Stimulated activated CD8-positive, alpha-beta memory T cell treated with anti-CD3 and anti-CD28 coated beads, Interleukin-12 subunit alpha, Interleukin-12 subunit beta, amount 100 ng/mL, for 4 hours (primary cell): ENCODE results near the gene TOMM20L.
A peak's percentile ranks its signal among the peaks of the same experiment; 100 is the strongest.

ENCODE experiments used
- DNase-seq: peaks from one replicate; pipeline ENCODE4 v3.0.0-alpha.2; 2020; ENCODE audit warnings: low read depth

TOMM20L gene

GRCh38 chr14:58427281-58428117 is 31.8 kb downstream of the TOMM20L start, which contains the start of the genes KIAA0586 and TIMM9:
Gene KIAA0586 (plus strand): TSS chr14:58427719. CDS start chr14:58428265, 546 bp downstream.
Gene TIMM9 (minus strand): TSS chr14:58427531. CDS start chr14:58411945, 15,586 bp downstream.
- peak; percentile 91 for DNase-seq

DNA sequence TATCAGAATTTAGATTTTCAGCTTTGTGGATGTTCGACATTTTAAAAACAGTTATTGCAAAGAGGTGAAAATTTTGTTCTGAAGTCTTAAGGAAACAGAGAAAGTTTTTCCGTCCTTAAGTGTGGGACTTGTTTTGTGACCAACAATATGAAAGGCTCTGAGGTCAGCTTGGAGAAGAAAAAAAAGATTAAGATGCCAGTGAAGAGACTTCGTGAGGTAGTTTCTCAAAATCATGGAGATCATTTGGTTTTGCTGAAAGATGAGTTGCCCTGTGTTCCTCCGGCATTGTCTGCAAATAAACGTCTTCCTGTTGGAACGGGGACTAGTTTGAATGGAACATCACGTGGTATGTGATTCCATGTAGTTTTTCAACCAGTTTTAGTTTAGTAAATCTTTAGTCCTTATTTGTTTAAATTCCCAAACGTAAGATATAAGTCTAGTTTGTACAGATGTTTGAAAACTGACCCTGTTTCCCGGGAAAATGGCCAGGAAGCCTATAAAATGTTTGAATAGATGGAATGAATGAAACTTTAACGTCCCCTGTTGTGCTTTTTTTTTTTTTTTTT is 32.5 kb downstream of the TOMM20L start:
- no peak for DNase-seq

GRCh38 chr14:58430156-58430555 is 34.4 kb downstream of the TOMM20L start:
- no peak for DNase-seq

DNA sequence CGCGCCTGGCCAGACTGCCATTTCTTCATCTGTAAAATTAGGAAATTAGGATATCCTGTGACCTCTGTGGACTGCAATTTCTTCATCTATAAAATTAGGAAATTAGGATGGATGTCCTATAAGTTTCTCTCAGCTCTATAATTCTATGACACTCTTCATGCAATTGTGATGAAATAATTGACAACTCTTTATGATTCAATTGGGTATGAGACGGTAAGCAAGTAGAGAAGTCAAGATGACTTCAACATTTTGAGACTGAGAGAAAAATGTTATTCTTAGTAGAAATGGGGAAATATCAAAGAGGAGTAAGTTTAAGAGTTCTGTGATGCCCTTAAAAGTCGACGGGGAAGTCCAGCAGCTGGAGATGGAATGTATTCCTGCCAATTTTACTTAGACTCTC is 43.7 kb downstream of the TOMM20L start:
- no peak for DNase-seq

GRCh38 chr14:58444627-58445026 is 48.9 kb downstream of the TOMM20L start:
- no peak for DNase-seq

DNA sequence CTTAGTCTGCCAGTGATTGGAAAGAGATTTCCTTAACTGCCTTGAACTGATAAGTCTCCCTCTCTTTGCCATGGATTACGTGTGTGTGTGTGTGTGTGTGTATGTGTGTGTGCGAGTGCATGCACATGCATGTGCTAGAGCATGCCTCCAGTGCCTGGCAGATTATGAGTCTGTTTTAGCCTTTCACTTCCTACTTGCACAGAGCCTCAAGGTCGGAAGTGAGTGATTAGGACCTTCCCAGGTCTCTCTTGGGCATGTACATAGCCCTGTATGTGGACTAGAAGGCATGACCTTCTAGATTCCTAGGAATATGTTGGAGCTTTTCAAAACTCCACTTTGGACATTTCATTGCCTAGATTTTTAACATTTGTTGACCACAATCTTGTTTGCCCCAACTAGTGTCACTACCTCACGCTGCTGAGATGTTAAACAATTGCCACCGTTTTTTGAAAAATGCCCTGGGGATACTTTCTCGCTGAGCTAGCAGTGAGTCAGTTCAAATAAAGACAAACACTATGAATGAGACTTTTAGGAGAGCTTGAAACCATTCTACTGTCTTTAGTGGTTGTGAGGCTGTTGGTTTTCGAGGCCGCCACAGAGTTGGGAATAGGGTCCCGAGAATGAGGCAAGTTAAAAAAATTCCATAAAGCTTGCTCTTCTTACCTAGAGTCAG is 60.0 kb downstream of the TOMM20L start:
- DNase-seq: no peak
